ENCODE measurements around the gene MZT2B.
"Not testable (repeated sequence)": the region's sequence is repeated elsewhere in the genome, so short reads cannot be mapped to it uniquely, and the experiment has no call there.

- TF ChIP-seq EZH2phosphoT487 (IDR thresholded peaks at IDR 0.05; ENCODE audit: insufficient read depth, low read depth); EZH2 (IDR thresholded peaks at IDR 0.05; ENCODE audit: insufficient read depth, poor library complexity, severe bottlenecking): not testable (repeated sequence)
Measured at GRCh38 chr2:130139331-130140280, 42.5 kb upstream of the MZT2B start.

All from GM23248 (cell line).